Measurements from ENCODE around the gene PMM2.

- TF ChIP-seq CTCF (IDR thresholded peaks at IDR 0.05; ENCODE audit: poor library complexity) = no peak
- no peak for TF ChIP-seq EZH2 (IDR thresholded peaks at IDR 0.05; ENCODE audit: borderline replicate concordance)
- no peak for TF ChIP-seq EZH2phosphoT487 (IDR thresholded peaks at IDR 0.05; ENCODE audit: low read depth, severe bottlenecking, unreplicated experiment)
These were observed 97.2 kb downstream of the PMM2 start for GRCh38 chr16:8894736-8895334.

Data from hepatocyte (in vitro differentiated cells).